ENCODE results near the gene ATRNL1. TPM values are rescaled to one million over a fixed set of nuclear protein-coding genes. Genes with fewer than 3 reads are reported as not detected.

The ATRNL1 gene
- total RNA-seq, 1 experiment from 2014 or later = 28.7 TPM

- TF ChIP-seq ARID4B (CRISPR knock-in tag; IDR thresholded peaks at IDR 0.05; ENCODE audit: borderline replicate concordance) (no peak), NR2C2 (CRISPR knock-in tag; IDR thresholded peaks at IDR 0.05) (no peak), FOXK1 (CRISPR knock-in tag; IDR thresholded peaks at IDR 0.05) (no peak), RELA (CRISPR knock-in tag; IDR thresholded peaks at IDR 0.05; ENCODE audit: borderline replicate concordance) (no peak), ZSCAN18 (CRISPR knock-in tag; IDR thresholded peaks at IDR 0.05) (no peak), NR3C1 (CRISPR knock-in tag; conservative IDR thresholded peaks at IDR 0.05; ENCODE audit: low read depth) (no peak), TEAD4 (CRISPR knock-in tag; IDR thresholded peaks at IDR 0.05) (no peak), FOXP4 (CRISPR knock-in tag; IDR thresholded peaks at IDR 0.05) (no peak), ZNF425 (CRISPR knock-in tag; conservative IDR thresholded peaks at IDR 0.05) (no peak), ZNF512 (CRISPR knock-in tag; IDR thresholded peaks at IDR 0.05; ENCODE audit: borderline replicate concordance) (no peak)
Observed at GRCh38 chr10:115935731-115936130, 842.6 kb downstream of the ATRNL1 start (continued).

- H3K4me3 Mint-ChIP-seq = no peak overlapping the region
- ATAC-seq (no peak), DNase-seq (ENCODE audit: low spot score) (no peak)
- H3K9me3 Mint-ChIP-seq = peaks cover 4% of the 10 kb centered on the region; the same call in 1 of the 2 replicates
- no peaks in the 10 kb centered on the region for H3K27me3 Mint-ChIP-seq (ENCODE audit: low read depth)
- H3K4me1 Mint-ChIP-seq = peaks cover 7% of the 10 kb centered on the region
- no peaks in the 10 kb centered on the region for H3K36me3 Mint-ChIP-seq
- POLR2A ChIA-PET = no interaction called here
- CTCF ChIA-PET = no interaction called here
- H3K27ac Mint-ChIP-seq = no peak overlapping the region
- TF ChIP-seq ZNF281 (CRISPR knock-in tag; IDR thresholded peaks at IDR 0.05) (no peak), EMX1 (CRISPR knock-in tag; IDR thresholded peaks at IDR 0.05) (no peak), ESRRA (CRISPR knock-in tag; IDR thresholded peaks at IDR 0.05; ENCODE audit: borderline replicate concordance) (no peak), RORB (CRISPR knock-in tag; IDR thresholded peaks at IDR 0.05) (no peak), ZNF317 (CRISPR knock-in tag; IDR thresholded peaks at IDR 0.05; ENCODE audit: borderline replicate concordance, low read depth) (no peak), AFF4 (CRISPR knock-in tag; IDR thresholded peaks at IDR 0.05; ENCODE audit: borderline replicate concordance) (no peak)
Observed at GRCh38 chr10:115936926-115937767, 844.0 kb downstream of the ATRNL1 start.
